AG09309 (cell line): ENCODE results near the gene FAM174A.

Source experiments
- DNase-seq: peaks from one replicate; pipeline ENCODE4 v3.0.0-alpha.2; 2010; ENCODE audit warnings: low read depth
- H3K4me3 ChIP-seq: 2 replicates; pipeline ENCODE4 v1.5.1; 2011; ENCODE audit warnings: mild to moderate bottlenecking, low read depth, low read length, moderate library complexity; ENCODE audit not compliant: control insufficient read depth
- CTCF ChIP-seq: IDR thresholded peaks from 2 replicates; pipeline ENCODE4 v1.5.1; 2011; ENCODE audit warnings: mild to moderate bottlenecking, low read depth, low read length, inconsistent platforms; ENCODE audit not compliant: insufficient read depth, control insufficient read depth; ENCODE audit errors: missing control alignments

Gene FAM174A

DNA sequence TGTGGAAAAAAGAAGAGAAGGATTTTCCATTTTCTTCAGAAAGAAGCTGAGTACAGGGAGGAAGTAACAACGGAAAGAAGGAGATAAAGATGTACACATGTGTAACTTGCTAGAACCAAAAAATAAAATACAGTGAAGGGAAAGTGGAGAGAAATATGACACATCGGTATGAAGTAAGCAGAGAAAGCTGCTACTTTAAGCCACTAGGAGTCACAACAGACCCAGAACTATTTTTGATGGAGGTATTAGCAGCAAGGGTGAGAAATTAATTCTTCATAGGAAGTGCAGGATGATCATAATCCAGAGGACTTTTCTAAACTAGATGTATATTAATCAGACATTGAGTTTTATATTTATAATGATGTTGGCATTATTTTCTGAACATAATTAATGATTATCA is 88.5 kb downstream of the FAM174A start:
- no peak for DNase-seq
- no peak overlapping the region for H3K4me3 ChIP-seq
- TF ChIP-seq CTCF = peak; percentile 51

- DNase-seq = no peak
- no peak overlapping the region for H3K4me3 ChIP-seq
- TF ChIP-seq CTCF = no peak
Observed at GRCh38 chr5:100634937-100635534, 99.9 kb downstream of the FAM174A start.
